HCT116 (cell line): ENCODE data around the gene KCTD19.

ENCODE experiments used
- CTCF ChIP-seq, 3 experiments: fragments of 200-600 bp in 1 of 3; sonication (generic) in 1 of 3; IDR thresholded peaks in 2 of 3; conservative IDR thresholded peaks in 1 of 3; 2 replicates each; pipeline ENCODE4 v1.5.1; 2012 to 2017; ENCODE audit warnings: low read depth in 2 of 3, low read length in 2 of 3, antibody characterized with exemption in 1 of 3, borderline replicate concordance in 1 of 3, control low read depth in 1 of 3, mild to moderate bottlenecking in 1 of 3, mixed read lengths in 1 of 3, mixed run types in 1 of 3, moderate library complexity in 1 of 3; ENCODE audit not compliant: insufficient read depth in 1 of 3
- EZH2 ChIP-seq: fragments of 200-600 bp; sonication (generic); IDR thresholded peaks from 2 replicates; pipeline ENCODE4 v1.6.1; 2017; ENCODE audit warnings: antibody characterized with exemption, mixed run types
- EZH2phosphoT487 ChIP-seq: fragments of 200-600 bp; IDR thresholded peaks from 2 replicates; pipeline ENCODE4 v1.6.1; 2018; ENCODE audit warnings: antibody characterized with exemption, borderline replicate concordance
- POLR2A ChIP-seq: IDR thresholded peaks from 2 replicates; pipeline ENCODE4 v1.7.0; 2011; ENCODE audit warnings: borderline replicate concordance; ENCODE audit not compliant: insufficient read depth, insufficient read length; ENCODE audit errors: extremely low read depth
- POLR2AphosphoS5 ChIP-seq: IDR thresholded peaks from 2 replicates; pipeline ENCODE4 v1.6.1; 2011; ENCODE audit warnings: mild to moderate bottlenecking, low read depth, low read length, moderate library complexity
- SP1 ChIP-seq: IDR thresholded peaks from 2 replicates; pipeline ENCODE4 v1.6.1; 2012; ENCODE audit warnings: low read depth
- ZFX ChIP-seq: fragments of 450-650 bp; IDR thresholded peaks from 2 replicates; pipeline ENCODE4 v1.6.1; 2017
- ZNF274 ChIP-seq: fragments of 200-500 bp; sonication (Bioruptor generic); IDR thresholded peaks from 2 replicates; pipeline ENCODE4 v1.6.1; 2014; ENCODE audit warnings: mild to moderate bottlenecking, low read depth, low read length, inconsistent platforms
- TF ChIP-seq, protein P1 (sequence below): IDR thresholded peaks from 2 replicates; pipeline ENCODE4 v1.6.1; 2012; ENCODE audit warnings: low read depth
- TF ChIP-seq, protein P2 (sequence below): IDR thresholded peaks from 2 replicates; pipeline ENCODE4 v1.6.1; 2012
- TF ChIP-seq, protein P3 (sequence below): IDR thresholded peaks from 2 replicates; pipeline ENCODE4 v1.6.1; 2011; ENCODE audit warnings: mild to moderate bottlenecking, low read length, moderate library complexity; ENCODE audit not compliant: insufficient replicate concordance; ENCODE audit errors: extremely low read depth

DNA sequence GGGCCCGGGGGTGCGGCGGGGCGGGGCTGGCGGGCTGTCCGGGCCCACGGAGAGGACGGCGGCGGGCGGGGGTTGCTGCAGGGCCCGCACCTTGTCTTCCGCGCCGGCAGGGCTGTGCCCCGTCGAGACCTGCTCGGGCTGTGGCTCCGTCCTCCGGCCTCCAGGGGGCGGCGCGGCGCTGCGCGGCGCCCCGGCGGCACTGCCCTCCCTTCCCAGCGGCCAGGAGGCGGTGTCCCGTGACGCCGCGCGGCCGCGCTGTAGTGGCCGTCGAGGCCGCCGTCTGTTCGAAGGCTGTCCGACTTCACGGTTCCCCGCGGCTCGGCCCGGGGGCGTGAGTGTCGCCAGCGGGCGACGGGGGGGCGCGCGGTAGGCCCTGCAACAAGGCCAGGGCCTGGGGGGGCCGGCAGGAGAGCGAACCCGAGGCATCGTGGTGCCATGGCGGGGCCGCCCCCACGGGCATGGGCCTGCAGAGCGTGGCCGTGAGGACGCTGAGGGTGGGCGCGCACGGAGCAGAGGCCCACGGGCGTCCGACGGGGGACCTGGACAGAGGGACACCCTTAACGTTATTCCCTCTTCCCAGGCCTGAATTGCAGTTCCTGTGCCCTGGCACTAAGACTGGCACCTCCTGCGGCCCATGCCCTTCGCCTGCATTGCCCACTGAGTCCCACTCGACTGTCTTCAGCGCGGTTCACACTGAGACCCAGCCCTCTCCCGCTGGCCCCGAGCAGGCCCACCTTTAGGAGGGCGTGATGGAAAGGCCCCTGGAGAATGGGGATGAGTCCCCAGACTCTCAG, 47.0 kb downstream of the KCTD19 start, which contains the start of gene PLEKHG4:
- TF ChIP-seq SP1 (no peak), CTCF (IDR thresholded peaks at IDR 0.05 in 2 of 3, conservative IDR thresholded peaks at IDR 0.05 in 1 of 3; ENCODE audit: borderline replicate concordance in 1 of 3, insufficient read depth in 1 of 3, low read depth in 2 of 3, low read length in 2 of 3) (peak in 2 of 3 experiments; percentile 62 to 79; a peak in 4 of 6 replicates), EZH2 (no peak), POLR2AphosphoS5 (peak; percentile 82), POLR2A (peak; percentile 33), ZNF274 (no peak), ZFX (peak; percentile 93), EZH2phosphoT487 (no peak)
- TF ChIP-seq, protein P1, sequence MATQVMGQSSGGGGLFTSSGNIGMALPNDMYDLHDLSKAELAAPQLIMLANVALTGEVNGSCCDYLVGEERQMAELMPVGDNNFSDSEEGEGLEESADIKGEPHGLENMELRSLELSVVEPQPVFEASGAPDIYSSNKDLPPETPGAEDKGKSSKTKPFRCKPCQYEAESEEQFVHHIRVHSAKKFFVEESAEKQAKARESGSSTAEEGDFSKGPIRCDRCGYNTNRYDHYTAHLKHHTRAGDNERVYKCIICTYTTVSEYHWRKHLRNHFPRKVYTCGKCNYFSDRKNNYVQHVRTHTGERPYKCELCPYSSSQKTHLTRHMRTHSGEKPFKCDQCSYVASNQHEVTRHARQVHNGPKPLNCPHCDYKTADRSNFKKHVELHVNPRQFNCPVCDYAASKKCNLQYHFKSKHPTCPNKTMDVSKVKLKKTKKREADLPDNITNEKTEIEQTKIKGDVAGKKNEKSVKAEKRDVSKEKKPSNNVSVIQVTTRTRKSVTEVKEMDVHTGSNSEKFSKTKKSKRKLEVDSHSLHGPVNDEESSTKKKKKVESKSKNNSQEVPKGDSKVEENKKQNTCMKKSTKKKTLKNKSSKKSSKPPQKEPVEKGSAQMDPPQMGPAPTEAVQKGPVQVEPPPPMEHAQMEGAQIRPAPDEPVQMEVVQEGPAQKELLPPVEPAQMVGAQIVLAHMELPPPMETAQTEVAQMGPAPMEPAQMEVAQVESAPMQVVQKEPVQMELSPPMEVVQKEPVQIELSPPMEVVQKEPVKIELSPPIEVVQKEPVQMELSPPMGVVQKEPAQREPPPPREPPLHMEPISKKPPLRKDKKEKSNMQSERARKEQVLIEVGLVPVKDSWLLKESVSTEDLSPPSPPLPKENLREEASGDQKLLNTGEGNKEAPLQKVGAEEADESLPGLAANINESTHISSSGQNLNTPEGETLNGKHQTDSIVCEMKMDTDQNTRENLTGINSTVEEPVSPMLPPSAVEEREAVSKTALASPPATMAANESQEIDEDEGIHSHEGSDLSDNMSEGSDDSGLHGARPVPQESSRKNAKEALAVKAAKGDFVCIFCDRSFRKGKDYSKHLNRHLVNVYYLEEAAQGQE = no peak
- TF ChIP-seq, protein P2, sequence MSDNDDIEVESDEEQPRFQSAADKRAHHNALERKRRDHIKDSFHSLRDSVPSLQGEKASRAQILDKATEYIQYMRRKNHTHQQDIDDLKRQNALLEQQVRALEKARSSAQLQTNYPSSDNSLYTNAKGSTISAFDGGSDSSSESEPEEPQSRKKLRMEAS = no peak
- TF ChIP-seq, protein P3, sequence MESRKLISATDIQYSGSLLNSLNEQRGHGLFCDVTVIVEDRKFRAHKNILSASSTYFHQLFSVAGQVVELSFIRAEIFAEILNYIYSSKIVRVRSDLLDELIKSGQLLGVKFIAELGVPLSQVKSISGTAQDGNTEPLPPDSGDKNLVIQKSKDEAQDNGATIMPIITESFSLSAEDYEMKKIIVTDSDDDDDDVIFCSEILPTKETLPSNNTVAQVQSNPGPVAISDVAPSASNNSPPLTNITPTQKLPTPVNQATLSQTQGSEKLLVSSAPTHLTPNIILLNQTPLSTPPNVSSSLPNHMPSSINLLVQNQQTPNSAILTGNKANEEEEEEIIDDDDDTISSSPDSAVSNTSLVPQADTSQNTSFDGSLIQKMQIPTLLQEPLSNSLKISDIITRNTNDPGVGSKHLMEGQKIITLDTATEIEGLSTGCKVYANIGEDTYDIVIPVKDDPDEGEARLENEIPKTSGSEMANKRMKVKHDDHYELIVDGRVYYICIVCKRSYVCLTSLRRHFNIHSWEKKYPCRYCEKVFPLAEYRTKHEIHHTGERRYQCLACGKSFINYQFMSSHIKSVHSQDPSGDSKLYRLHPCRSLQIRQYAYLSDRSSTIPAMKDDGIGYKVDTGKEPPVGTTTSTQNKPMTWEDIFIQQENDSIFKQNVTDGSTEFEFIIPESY = no peak
